Natural killer cell treated with Interleukin-12 subunit alpha and Interleukin-12 subunit beta and Interleukin-15 and Interleukin-18, amount 100 ng/mL, for 72 hours (primary cell): ENCODE measurements around the gene RAMP2. TPM values are rescaled to one million over a fixed set of nuclear protein-coding genes. Genes with fewer than 3 reads are reported as not detected.

Experiments
- total RNA-seq, 2 donors: library from RNA; stranded (reverse); gene quantifications; one replicate each; pipeline ENCODE4 v1.2.3, GENCODE V29; 2022

RAMP2 gene
- total RNA-seq, 2 donors from 2014 or later, result not detected

Other genes starting within 250 kb of the RAMP2 start
- 10 to 100 TPM; 18.1 to 19.3 TPM for gene NAGLU, start 225.0 kb upstream of the RAMP2 start, total RNA-seq
- 1 to 10 TPM in 1 of 2 donors, under 1 TPM in 1; 0.71 to 1.6 TPM for gene HSD17B1, start 208.3 kb upstream of the RAMP2 start, total RNA-seq
- gene COASY, start 199.1 kb upstream of the RAMP2 start, total RNA-seq, result 100 to 1,000 TPM in 1 of 2 donors, 10 to 100 TPM in 1; 83.4 to 126 TPM
- gene MLX, start 194.1 kb upstream of the RAMP2 start, total RNA-seq, result 10 to 100 TPM; 66.8 to 68.4 TPM
- gene PSMC3IP, start 183.5 kb upstream of the RAMP2 start, total RNA-seq, result 10 to 100 TPM; 20.7 to 41.3 TPM
- gene RETREG3, start 151.9 kb upstream of the RAMP2 start, total RNA-seq, result 10 to 100 TPM; 52.9 to 67.3 TPM
- 10 to 100 TPM; 59.1 to 99.4 TPM for gene TUBG1, start 151.5 kb upstream of the RAMP2 start, total RNA-seq
- gene TUBG2, start 101.9 kb upstream of the RAMP2 start, total RNA-seq, result 1 to 10 TPM; 3.9 to 8.0 TPM
- under 1 TPM in 1 of 2 donors, not detected in 1; 0.73 TPM for gene PLEKHH3, start 84.2 kb upstream of the RAMP2 start, total RNA-seq
- gene CCR10, start 79.4 kb upstream of the RAMP2 start, total RNA-seq, result not detected
- gene CNTNAP1, start 78.7 kb upstream of the RAMP2 start, total RNA-seq, result under 1 TPM; 0.17 to 0.39 TPM
- 10 to 100 TPM; 32.2 to 33.5 TPM for gene EZH1, start 16.2 kb upstream of the RAMP2 start, total RNA-seq
- 10 to 100 TPM; 57.5 to 61.7 TPM for gene VPS25, start 12.2 kb downstream of the RAMP2 start, total RNA-seq
- gene WNK4, start 19.4 kb downstream of the RAMP2 start, total RNA-seq, result under 1 TPM; 0.10 to 0.28 TPM
- 10 to 100 TPM; 41.6 to 48.0 TPM for gene COA3, start 37.5 kb downstream of the RAMP2 start, total RNA-seq
- gene CNTD1, start 37.6 kb downstream of the RAMP2 start, total RNA-seq, result not detected
- gene BECN1, start 63.1 kb downstream of the RAMP2 start, total RNA-seq, result 100 to 1,000 TPM; 106 to 134 TPM
- gene PSME3, start 72.2 kb downstream of the RAMP2 start, total RNA-seq, result 100 to 1,000 TPM; 152 to 251 TPM
- gene AOC2, start 83.4 kb downstream of the RAMP2 start, total RNA-seq, result 1 to 10 TPM; 3.5 to 5.3 TPM
- gene AOC3, start 90.0 kb downstream of the RAMP2 start, total RNA-seq, result 1 to 10 TPM; 1.8 to 2.7 TPM
- gene G6PC1, start 139.6 kb downstream of the RAMP2 start, total RNA-seq, result not detected
- gene AARSD1, start 203.2 kb downstream of the RAMP2 start, total RNA-seq, result 100 to 1,000 TPM in 1 of 2 donors, 10 to 100 TPM in 1; 62.4 to 102 TPM
- 1 to 10 TPM in 1 of 2 donors, under 1 TPM in 1; 0.55 to 1.3 TPM for gene PTGES3L, start 218.9 kb downstream of the RAMP2 start, total RNA-seq
- gene RUNDC1, start 219.3 kb downstream of the RAMP2 start, total RNA-seq, result 10 to 100 TPM; 17.9 to 19.0 TPM
- 100 to 1,000 TPM; 619 to 763 TPM for gene RPL27, start 237.2 kb downstream of the RAMP2 start, total RNA-seq
- gene IFI35, start 245.6 kb downstream of the RAMP2 start, total RNA-seq, result 10 to 100 TPM; 65.0 to 82.7 TPM